GM12878 (cell line): ENCODE measurements around the gene FAAP24. TPM values are rescaled to one million over a fixed set of nuclear protein-coding genes. Genes with fewer than 3 reads are reported as not detected.
A peak's percentile ranks its signal among the peaks of the same experiment; 100 is the strongest.

Source experiments
- ATAC-seq: fragments of 200-7000 bp; cut with Tn5 transposase; 3 replicates; pipeline ENCODE4 v1.9.1; 2020; ENCODE audit warnings: mild to moderate bottlenecking, moderate library complexity
- BruUV-seq: library from RNA; stranded (reverse); fragments of 400-500 nt; replicated peaks from 2 replicates; lab custom pipeline; 2021; lab: Mats Ljungman, UMichigan
- CTCF ChIA-PET: fragments of 300-600 bp; sonication (Branson Sonifier 250); formaldehyde crosslinking; extraction: SDS; loops from one replicate; lab custom pipeline; 2021; ENCODE audit warnings: inconsistent platforms; lab: Yijun Ruan, JAX
- POLR2A ChIA-PET: fragments of 350-600 bp; formaldehyde crosslinking; extraction: SDS; loops from one replicate; lab custom pipeline; 2021; ENCODE audit warnings: inconsistent platforms; lab: Charles Lee
- RAD21 ChIA-PET: fragments of 300-600 bp; sonication (Branson Sonifier 250); formaldehyde crosslinking; loops from one replicate; lab custom pipeline; 2023; ENCODE audit warnings: antibody characterized with exemption; ENCODE audit not compliant: unreplicated experiment; lab: Charles Lee
- SMC1A ChIA-PET: fragments of 300-600 bp; sonication (Branson Sonifier 250); formaldehyde crosslinking; loops from one replicate; lab custom pipeline; 2023; ENCODE audit not compliant: unreplicated experiment, uncharacterized antibody; lab: Charles Lee
- DNase-seq: peaks from one replicate; pipeline ENCODE4 v3.0.0-alpha.2; 2011; ENCODE audit warnings: low read depth, low spot score
- FAIRE-seq: peaks from 3 replicates; lab custom pipeline; 2011; peaks lifted over from hg19 to GRCh38; lab: Jason Lieb, UNC
- H2AFZ ChIP-seq: 2 replicates; pipeline ENCODE4 v1.6.0; 2011; ENCODE audit warnings: low read depth, low read length, control low read depth; ENCODE audit not compliant: control insufficient read depth
- H3K27ac ChIP-seq: 2 replicates; pipeline ENCODE4 v1.5.1; 2011; ENCODE audit warnings: control low read depth; ENCODE audit not compliant: control insufficient read depth, insufficient read depth
- H3K27me3 ChIP-seq, 2 experiments: replicated peaks in 1 of 2; 2 replicates each; pipeline versions ENCODE4 v1.6.0 to v1.6.1; 2011; ENCODE audit warnings: low read length in 1 of 2; ENCODE audit not compliant: control insufficient read depth in 2 of 2, insufficient read depth in 2 of 2
- H3K36me3 ChIP-seq, 2 experiments: 2 replicates each; pipeline ENCODE4 v1.5.1; 2011; ENCODE audit warnings: low read length in 1 of 2; ENCODE audit not compliant: control insufficient read depth in 2 of 2, insufficient read depth in 2 of 2
- H3K4me1 ChIP-seq: 2 replicates; pipeline ENCODE4 v1.6.1; 2011; ENCODE audit warnings: mild to moderate bottlenecking, low read length, moderate library complexity, mixed read lengths; ENCODE audit not compliant: control insufficient read depth, insufficient read depth
- H3K4me2 ChIP-seq: 2 replicates; pipeline ENCODE4 v1.6.0; 2011; ENCODE audit warnings: control low read depth; ENCODE audit not compliant: control insufficient read depth, insufficient read depth
- H3K4me3 ChIP-seq: fragments of 200-600 bp; sonication (generic); 2 replicates; pipeline ENCODE4 v1.5.1; 2016
- H3K79me2 ChIP-seq: 2 replicates; pipeline ENCODE4 v1.6.0; 2011; ENCODE audit warnings: low read length; ENCODE audit not compliant: control insufficient read depth, insufficient read depth
- H3K9ac ChIP-seq: 2 replicates; pipeline ENCODE4 v1.8.0; 2011; ENCODE audit warnings: low read length, control low read depth, mixed read lengths; ENCODE audit not compliant: control insufficient read depth, insufficient read depth
- H3K9me3 ChIP-seq: replicated peaks from 3 replicates; pipeline ENCODE4 v1.5.1; 2011; ENCODE audit warnings: mild to moderate bottlenecking, low read length; ENCODE audit not compliant: control insufficient read depth, insufficient read depth
- H4K20me1 ChIP-seq: 2 replicates; pipeline ENCODE4 v1.6.0; 2011; ENCODE audit not compliant: control insufficient read depth, insufficient read depth
- CTCF ChIP-seq, 3 experiments: IDR thresholded peaks in 2 of 3; conservative IDR thresholded peaks in 1 of 3; 2 replicates each; pipeline ENCODE4 v1.5.1; 2011; ENCODE audit warnings: low read depth in 3 of 3, low read length in 3 of 3, mild to moderate bottlenecking in 3 of 3, control low read depth in 2 of 3, moderate library complexity in 2 of 3, inconsistent platforms in 1 of 3, mixed read lengths in 1 of 3; ENCODE audit not compliant: control insufficient read depth in 2 of 3, insufficient read depth in 1 of 3; ENCODE audit errors: extremely low read depth in 1 of 3
- RAD21 ChIP-seq: IDR thresholded peaks from 2 replicates; pipeline ENCODE4 v1.6.1; 2011; ENCODE audit warnings: mild to moderate bottlenecking, low read depth, low read length, moderate library complexity; ENCODE audit not compliant: insufficient read depth
- RUNX3 ChIP-seq: IDR thresholded peaks from 2 replicates; pipeline ENCODE4 v1.6.1; 2012; ENCODE audit warnings: low read length, inconsistent platforms
- SMC3 ChIP-seq: IDR thresholded peaks from 2 replicates; pipeline ENCODE4 v1.6.1; 2011; ENCODE audit warnings: low read length, improper control_type of control experiment, borderline replicate concordance
- YY1 ChIP-seq: IDR thresholded peaks from 2 replicates; pipeline ENCODE4 v1.6.1; 2011; ENCODE audit warnings: low read depth, mild to moderate bottlenecking, low read length
- WGBS: methylation state at CpG from one replicate; pipeline ENCODE4 v1.1.6; 2016; ENCODE audit warnings: low lambda C conversion rate; ENCODE audit not compliant: insufficient replicate concordance, insufficient coverage; ENCODE audit errors: missing lambda C conversion rate; 5-methylcytosine and 5-hydroxymethylcytosine counted together
- in situ Hi-C: fragments of 300-500 bp; cut with MboI; formaldehyde crosslinking; loops from 9 replicates; pipeline ENCODE4 v1.14.3; 2018; ENCODE audit warnings: mixed read lengths
- intact Hi-C: fragments of 100-400 bp; cut with micrococcal nuclease; formaldehyde crosslinking; loops from one replicate; pipeline ENCODE4 v1.14.2; 2022; ENCODE audit not compliant: unreplicated experiment
- polyA plus RNA-seq, 11 experiments: library from polyadenylated mRNA; depleted of rRNA in 4 of 11; unstranded in 6 of 11; stranded (reverse) in 5 of 11; fragments of >200 nt; fragmentation: Nextera tagmentation in 4 of 11; fragmentation: Illumina TruSeq in 1 of 11; extraction: Ambion mirVana in 4 of 11; extraction: Trizol in 1 of 11; gene quantifications; 1 replicate in 1 of 11; 2 replicates in 10 of 11; pipeline versions ENCODE4 v1.2.1 to v1.2.3, GENCODE V29; 2011 to 2016; ENCODE audit warnings: inconsistent platforms in 2 of 11, missing spikeins in 2 of 11, low read depth in 1 of 11
- total RNA-seq, 4 experiments: library from RNA; depleted of rRNA in 3 of 4; stranded (reverse); fragments of >200 nt in 3 of 4; fragmentation: Illumina TruSeq in 1 of 4; extraction: Trizol in 1 of 4; gene quantifications; 2 replicates each; pipeline versions ENCODE4 v1.2.1 to v1.2.3, GENCODE V29; 2013 to 2021

Gene FAAP24
- total and polyA plus RNA-seq, 10 of the 15 experiments (the other 5 are each of a cell fraction or from before 2014, with no cell fraction given): 6.4 to 17.4 (median 9.9) TPM

DNA sequence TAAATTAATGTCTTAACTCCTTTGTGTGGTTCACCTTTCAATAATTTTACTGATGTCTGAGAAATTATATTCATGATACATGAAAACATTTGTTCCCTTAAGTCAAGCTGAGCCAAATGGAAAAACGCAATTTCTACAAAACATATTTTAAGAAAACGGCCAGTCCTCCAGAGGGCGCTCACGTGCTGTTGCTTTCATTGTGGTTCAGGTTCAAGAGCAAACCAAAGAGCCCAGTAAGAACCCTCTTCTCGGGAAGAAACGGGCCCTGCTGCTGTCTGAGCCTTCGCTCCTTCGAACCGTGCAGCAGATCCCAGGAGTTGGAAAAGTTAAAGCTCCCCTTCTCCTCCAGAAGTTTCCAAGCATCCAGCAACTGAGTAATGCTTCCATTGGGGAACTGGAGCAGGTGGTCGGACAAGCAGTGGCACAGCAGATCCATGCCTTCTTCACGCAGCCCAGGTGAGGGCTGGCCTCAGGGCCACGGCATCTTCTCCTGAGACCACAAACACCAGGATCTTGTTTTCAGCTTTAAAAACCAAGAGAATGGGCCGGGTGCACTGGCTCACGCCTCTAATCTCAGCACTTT is 4.3 kb downstream of the FAAP24 start:
- intact Hi-C loops: loop anchor here (1.0 to 10.0 kb wide), 2 partner anchors 143 to 392 kb away; partner anchors contain the start of gene PDCD5
- Histone ChIP-seq H3K4me2 (no peak overlapping the region), H3K79me2 (peaks cover 5% of the 10 kb centered on the region), H2AFZ (no peak overlapping the region), H3K27me3 (no peaks in the 10 kb centered on the region), H3K9ac (no peak overlapping the region), H4K20me1 (no peaks in the 10 kb centered on the region), H3K9me3 (no peaks in the 10 kb centered on the region), H3K4me3 (no peak overlapping the region), H3K4me1 (no peaks in the 10 kb centered on the region), H3K36me3 (peaks cover 0 to 12% of the 10 kb centered on the region in 2 experiments; a peak in 2 of 4 replicates), H3K27ac (no peak overlapping the region)
- RAD21 ChIA-PET: no interaction called here
- SMC1A ChIA-PET: interaction anchor here (0.5 kb wide), 1 partner anchor 35 kb away, joined by 3 read pairs; no protein-coding TSS in a partner anchor
- POLR2A ChIA-PET: interaction anchor here (0.6 to 1.2 kb wide), 2 partner anchors 9 to 616 kb away, joined by 3 read pairs; no protein-coding TSS in a partner anchor
- 52% methylated on average over 14 of the region's 14 CpGs for WGBS
- ATAC-seq (no peak), DNase-seq (no peak), FAIRE-seq (no peak)
- in situ Hi-C loops: loop anchor here (5.0 kb wide), 1 partner anchor 141 kb away; no protein-coding TSS in a partner anchor
- CTCF ChIA-PET: interaction anchor here (0.6 to 2.6 kb wide), 16 partner anchors 10 to 431 kb away, joined by 3 to 12 read pairs (median 4); partner anchors contain the start of gene PDCD5
- TF ChIP-seq SMC3 (peak; percentile 52; the same call in 1 of the 2 replicates), RUNX3 (peak; percentile 34; the same call in 1 of the 2 replicates), RAD21 (peak; percentile 78), YY1 (no peak), CTCF (IDR thresholded peaks at IDR 0.05 in 2 of 3, conservative IDR thresholded peaks at IDR 0.05 in 1 of 3; ENCODE audit: control insufficient read depth in 2 of 3, extremely low read depth in 1 of 3, insufficient read depth in 1 of 3, low read depth in 3 of 3, low read length in 3 of 3) (peak; percentile 66 to 75 (median 74))
- no TSS peak for BruUV-seq
